GM19193 (cell line): ENCODE measurements around the gene LRRC8C.

Experiments used
- POLR2A ChIP-seq: IDR thresholded peaks from 4 replicates; pipeline ENCODE4 v1.6.1; 2011; ENCODE audit not compliant: insufficient read depth, insufficient read length; ENCODE audit errors: extremely low read depth

The LRRC8C gene

GRCh38 chr1:89699451-89699986 lies 66.6 kb downstream of the LRRC8C start:
- TF ChIP-seq POLR2A, result no peak

GRCh38 chr1:89701746-89702241 lies 68.9 kb downstream of the LRRC8C start:
- no peak for TF ChIP-seq POLR2A

- no peak for TF ChIP-seq POLR2A
Measured at GRCh38 chr1:89702520-89703045, 69.7 kb downstream of the LRRC8C start.

DNA sequence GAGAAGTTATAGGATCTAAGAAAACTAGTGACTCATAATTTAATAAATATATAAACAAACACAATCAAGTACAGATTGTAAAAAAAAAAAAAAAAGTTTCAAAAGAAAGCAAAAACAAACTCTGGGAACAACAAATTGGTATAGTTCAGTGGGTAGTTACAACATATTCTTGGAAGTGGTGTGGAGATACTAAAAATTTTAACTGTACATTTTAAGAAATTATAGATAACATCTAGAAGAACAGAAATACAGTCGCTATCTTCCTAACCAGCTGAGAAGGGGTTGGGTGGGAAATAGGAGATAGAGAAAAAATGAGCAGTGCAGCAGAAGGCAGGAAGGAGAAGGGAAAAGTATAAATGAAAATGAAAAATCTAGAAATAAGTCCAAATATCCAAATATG lies 70.5 kb downstream of the LRRC8C start:
- TF ChIP-seq POLR2A, result no peak

DNA sequence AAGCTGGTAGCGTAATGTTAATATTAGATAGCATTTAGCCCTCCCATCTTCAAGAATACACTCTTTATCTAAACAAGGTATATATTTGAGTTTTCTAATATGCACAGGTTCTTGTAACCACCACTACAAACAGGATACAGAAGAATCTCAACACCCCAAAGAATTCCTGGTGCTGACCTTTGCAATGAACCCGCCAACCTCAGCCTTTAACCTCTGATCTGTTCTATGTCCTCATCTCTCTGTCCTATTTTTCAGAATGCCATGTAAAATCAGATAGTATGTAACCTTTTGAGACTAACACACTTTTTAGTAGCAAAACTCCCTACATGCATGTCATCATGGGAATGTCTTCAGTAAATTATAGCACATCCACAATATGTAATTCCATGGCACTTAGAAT lies 71.1 kb downstream of the LRRC8C start:
- TF ChIP-seq POLR2A, result no peak

DNA sequence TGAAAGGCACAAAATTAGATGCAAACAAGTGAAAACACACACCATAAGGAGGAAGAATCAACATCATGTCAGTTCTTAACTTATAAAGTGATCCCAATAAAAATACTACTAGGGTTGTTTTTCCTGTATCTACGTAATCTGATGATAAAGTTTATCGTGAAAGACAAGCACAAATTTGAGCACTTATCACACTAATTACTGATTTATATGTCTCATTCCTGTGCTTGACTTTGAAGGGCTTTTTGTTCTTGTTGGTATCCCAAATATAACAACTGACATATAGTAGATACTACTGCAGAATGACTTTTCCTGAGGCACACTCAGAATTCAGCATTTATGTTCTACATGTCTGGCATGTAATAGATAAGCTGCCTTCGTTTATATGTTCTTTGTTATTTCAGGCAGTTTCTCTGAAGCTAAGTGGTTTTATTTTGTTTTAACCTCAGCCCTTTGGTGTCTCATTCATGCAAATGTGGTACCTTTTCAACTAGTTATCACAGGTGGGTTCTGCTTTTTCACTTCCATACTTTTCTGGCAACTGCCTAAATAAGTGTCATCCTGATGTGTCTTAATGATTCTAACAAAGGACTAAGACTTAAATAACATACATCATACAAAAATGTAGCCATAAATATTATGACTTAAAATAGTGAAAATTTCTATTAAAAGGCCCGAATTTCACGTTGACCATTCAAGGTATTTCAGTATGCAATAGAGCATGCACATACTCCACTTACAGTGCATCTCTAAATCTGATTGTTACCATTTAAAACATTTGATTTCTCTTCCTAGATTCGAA lies 73.2 kb downstream of the LRRC8C start:
- no peak for TF ChIP-seq POLR2A

- TF ChIP-seq POLR2A, result no peak
Measured at GRCh38 chr1:89706700-89707012, 73.7 kb downstream of the LRRC8C start.

DNA sequence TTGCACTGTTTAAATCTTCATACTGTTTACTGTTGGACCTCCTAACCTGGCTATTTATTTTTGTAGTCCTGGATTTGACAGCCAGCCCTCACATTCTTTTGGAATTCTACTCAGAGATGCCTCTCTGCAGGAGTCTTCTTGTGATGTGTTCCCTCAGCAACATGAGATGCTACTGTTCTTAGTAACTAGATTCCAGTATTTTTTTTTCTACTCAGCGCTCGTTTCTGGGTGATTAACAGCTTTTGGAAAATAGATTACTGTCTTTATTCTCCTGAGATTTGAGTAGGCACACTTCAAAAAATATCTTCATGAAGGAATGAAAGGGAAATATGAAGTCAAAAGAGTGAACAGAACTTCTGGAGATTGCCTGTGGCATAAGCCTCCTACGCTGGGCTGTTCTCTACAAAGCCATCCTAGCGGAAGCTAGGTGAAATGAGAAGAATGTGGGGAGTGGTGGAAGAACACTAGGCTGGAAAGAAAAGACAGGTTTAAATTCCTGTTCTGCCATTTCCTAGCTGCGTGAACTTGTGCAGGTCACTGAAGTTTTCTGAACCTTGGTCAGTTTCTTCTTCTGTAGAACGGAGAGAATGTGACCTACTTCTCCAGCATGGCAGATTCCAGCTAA lies 75.9 kb downstream of the LRRC8C start:
- no peak for TF ChIP-seq POLR2A

DNA sequence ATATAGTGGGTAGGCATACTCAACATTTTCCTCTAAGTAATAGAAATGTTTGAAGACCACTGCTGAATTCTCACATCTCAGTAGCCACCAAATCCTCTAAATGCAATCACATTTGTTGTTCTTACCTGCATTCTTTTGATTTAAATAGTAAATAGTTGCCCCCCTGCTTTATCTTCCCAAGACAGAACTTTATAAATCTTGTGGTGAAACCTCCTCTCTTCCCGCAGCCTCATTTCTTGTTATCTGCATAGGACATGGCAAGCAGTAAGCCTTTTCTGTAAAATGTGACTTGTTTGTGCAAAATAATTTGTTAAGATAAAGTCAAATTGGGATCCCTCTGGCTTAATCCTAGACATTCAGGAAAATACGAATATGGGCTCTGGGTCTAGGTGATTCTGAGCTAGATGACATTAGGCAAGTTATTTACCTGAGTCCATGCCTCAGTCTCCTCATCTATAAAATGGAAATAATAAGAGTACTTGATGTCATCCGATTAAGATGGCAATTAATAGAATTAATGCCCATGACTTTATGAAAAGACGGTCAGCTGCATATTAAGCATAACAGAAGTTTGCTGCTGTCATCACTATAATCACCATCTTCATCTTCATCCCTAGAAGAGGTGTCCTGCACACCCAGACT lies 77.7 kb downstream of the LRRC8C start:
- TF ChIP-seq POLR2A, result no peak

DNA sequence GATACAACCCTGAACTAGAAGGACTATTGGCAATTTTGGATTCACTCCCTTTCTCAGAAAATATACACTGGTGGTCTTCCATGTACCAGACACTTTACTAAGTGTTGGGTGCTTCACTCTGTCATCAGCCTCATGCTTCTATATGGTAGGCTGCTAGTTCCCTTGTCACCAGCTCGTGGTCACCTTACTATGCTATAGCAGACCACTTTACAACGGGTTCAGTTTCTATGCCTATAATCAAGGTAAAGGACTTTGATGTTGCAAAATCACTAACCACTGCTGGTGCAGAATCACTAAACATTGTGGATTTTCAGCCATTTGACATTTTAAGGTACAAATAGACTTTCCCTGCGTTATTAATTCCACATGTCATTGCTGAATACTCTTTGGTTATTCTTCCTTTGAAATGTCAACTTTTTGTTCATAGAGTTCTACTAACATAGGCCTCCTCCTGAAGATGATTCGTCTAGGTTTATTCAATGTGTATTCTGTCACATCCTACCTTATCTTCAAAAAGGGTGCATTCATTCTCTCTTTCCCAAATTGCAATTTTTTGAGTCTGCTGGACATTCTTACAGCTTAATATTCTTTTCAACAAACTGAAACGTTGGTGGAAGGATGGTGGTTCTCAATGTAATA lies 78.3 kb downstream of the LRRC8C start:
- no peak for TF ChIP-seq POLR2A

GRCh38 chr1:89712420-89712819 lies 79.5 kb downstream of the LRRC8C start:
- TF ChIP-seq POLR2A, result no peak

DNA sequence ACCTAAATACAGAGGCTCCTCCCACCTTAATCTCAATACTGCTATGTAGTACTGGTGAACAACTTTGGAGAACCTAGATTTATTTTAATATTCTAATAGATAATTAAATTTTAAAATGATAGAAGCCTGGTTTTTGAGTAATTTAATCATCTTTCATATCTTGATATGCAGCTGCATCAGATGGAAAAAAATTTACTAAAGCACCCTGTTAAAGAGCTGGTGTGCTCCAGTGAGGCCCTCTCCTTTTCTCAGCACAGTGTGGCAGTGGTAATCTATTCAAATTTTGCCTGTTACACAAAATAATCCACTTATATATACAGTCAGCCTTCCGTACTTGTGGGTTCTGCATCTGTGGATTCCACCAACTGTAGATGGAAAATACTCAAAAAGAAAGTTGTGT lies 82.8 kb downstream of the LRRC8C start:
- no peak for TF ChIP-seq POLR2A

- TF ChIP-seq POLR2A, result no peak
Measured at GRCh38 chr1:89719502-89720306, 86.8 kb downstream of the LRRC8C start.

DNA sequence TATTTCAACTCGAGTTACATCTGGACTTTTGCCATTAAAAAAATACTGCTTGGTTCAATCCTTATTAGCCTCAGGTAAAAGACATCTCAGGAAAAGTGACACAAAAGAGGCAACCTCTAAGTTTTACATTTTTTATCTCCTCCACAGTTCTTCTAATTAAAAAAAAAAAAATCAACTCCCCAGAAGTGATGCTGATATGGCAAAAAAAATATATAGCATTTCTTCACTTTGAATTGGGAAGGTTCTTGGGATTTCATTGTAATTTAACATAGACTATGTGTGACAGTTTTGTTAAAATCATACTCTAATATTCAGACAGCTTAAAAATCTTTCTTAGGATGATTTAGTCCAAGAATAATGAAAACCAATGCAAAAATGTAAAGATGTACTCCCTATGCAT lies 87.9 kb downstream of the LRRC8C start:
- no peak for TF ChIP-seq POLR2A
